LNCaP clone FGC (cell line): ENCODE results near the gene MTG2.
"Not testable (repeated sequence)": the region's sequence is repeated elsewhere in the genome, so short reads cannot be mapped to it uniquely, and the experiment has no call there.

Experiments used
- DNase-seq: peaks from one replicate; pipeline ENCODE4 v3.0.0-alpha.2; 2011; ENCODE audit warnings: low read depth
- H3K4me3 ChIP-seq: 2 replicates; pipeline ENCODE4 v1.5.1; 2011; ENCODE audit warnings: mild to moderate bottlenecking, low read depth, low read length, control low read depth
- CTCF ChIP-seq: IDR thresholded peaks from 2 replicates; pipeline ENCODE4 v1.5.1; 2012; ENCODE audit warnings: mild to moderate bottlenecking; ENCODE audit not compliant: control insufficient read depth, insufficient read depth; ENCODE audit errors: extremely low read depth

The MTG2 gene

GRCh38 chr20:62146019-62146755, 36.6 kb upstream of the MTG2 start:
- no peak for TF ChIP-seq CTCF
- no peak overlapping the region for H3K4me3 ChIP-seq
- DNase-seq: no peak

GRCh38 chr20:62147125-62147524, 35.7 kb upstream of the MTG2 start:
- no peak for DNase-seq
- H3K4me3 ChIP-seq: no peak overlapping the region
- no peak for TF ChIP-seq CTCF

- no peak for TF ChIP-seq CTCF
- no peak for DNase-seq
- H3K4me3 ChIP-seq: no peak overlapping the region
These were observed 35.3 kb upstream of the MTG2 start for GRCh38 chr20:62147528-62147927.

DNA sequence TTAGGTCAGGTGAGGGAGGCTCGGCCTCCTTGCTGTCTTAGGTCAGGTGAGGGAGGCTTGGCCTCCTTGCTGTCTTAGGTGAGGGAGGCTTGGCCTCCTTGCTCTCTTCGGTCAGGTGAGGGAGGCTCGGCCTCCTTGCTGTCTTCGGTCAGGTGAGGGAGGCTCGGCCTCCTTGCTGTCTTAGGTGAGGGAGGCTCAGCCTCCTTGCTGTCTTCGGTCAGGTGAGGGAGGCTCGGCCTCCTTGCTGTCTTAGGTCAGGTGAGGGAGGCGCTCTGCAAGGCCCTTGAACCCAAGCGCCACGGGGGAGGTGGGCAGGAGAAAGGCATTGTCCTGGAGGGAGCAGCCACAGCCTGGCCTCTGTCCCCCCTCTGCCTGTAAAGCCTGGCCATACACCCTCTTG, 34.4 kb upstream of the MTG2 start:
- H3K4me3 ChIP-seq, DNase-seq: not testable (repeated sequence)

GRCh38 chr20:62148908-62149314, 33.9 kb upstream of the MTG2 start:
- no peak for DNase-seq
- no peak for TF ChIP-seq CTCF
- H3K4me3 ChIP-seq: no peak overlapping the region

GRCh38 chr20:62149532-62150309, 33.1 kb upstream of the MTG2 start:
- no peak for TF ChIP-seq CTCF
- H3K4me3 ChIP-seq: no peak overlapping the region
- DNase-seq: no peak

GRCh38 chr20:62150310-62150575, 32.6 kb upstream of the MTG2 start:
- no peak for TF ChIP-seq CTCF
- no peak overlapping the region for H3K4me3 ChIP-seq

More at GRCh38 chr20:62150310-62150575, 32.6 kb upstream of the MTG2 start:
- DNase-seq: no peak
